Hepatocyte (in vitro differentiated cells): ENCODE measurements around the gene LLGL2. TPM values are rescaled to one million over a fixed set of nuclear protein-coding genes. Genes with fewer than 3 reads are reported as not detected.

ENCODE experiments used
- DNase-seq: peaks from one replicate; pipeline ENCODE4 v3.0.0-alpha.2; 2016; ENCODE audit warnings: low spot score
- H2AFZ ChIP-seq: fragments of 200-600 bp; sonication (generic); 2 replicates; pipeline ENCODE4 v1.6.0; 2016; ENCODE audit warnings: antibody characterized with exemption, mild to moderate bottlenecking
- H3K27ac ChIP-seq: fragments of 200-600 bp; sonication (generic); 2 replicates; pipeline ENCODE4 v1.5.1; 2016; ENCODE audit warnings: mild to moderate bottlenecking
- H3K27me3 ChIP-seq: fragments of 200-600 bp; sonication (generic); 2 replicates; pipeline ENCODE4 v1.6.1; 2016
- H3K36me3 ChIP-seq: fragments of 200-600 bp; sonication (generic); replicated peaks from 2 replicates; pipeline ENCODE4 v1.5.1; 2016; ENCODE audit warnings: low read depth; ENCODE audit not compliant: insufficient read depth
- H3K4me1 ChIP-seq: fragments of 200-600 bp; sonication (generic); 2 replicates; pipeline ENCODE4 v1.5.1; 2016; ENCODE audit warnings: mild to moderate bottlenecking, moderate library complexity; ENCODE audit not compliant: insufficient read depth
- H3K4me2 ChIP-seq: fragments of 200-600 bp; sonication (generic); 2 replicates; pipeline ENCODE4 v1.6.0; 2016
- H3K4me3 ChIP-seq: fragments of 200-600 bp; sonication (generic); 2 replicates; pipeline ENCODE4 v1.5.1; 2016; ENCODE audit warnings: mild to moderate bottlenecking
- H3K79me2 ChIP-seq: fragments of 200-600 bp; sonication (generic); 2 replicates; pipeline ENCODE4 v1.6.0; 2017; ENCODE audit warnings: mild to moderate bottlenecking
- H3K9me2 ChIP-seq: fragments of 200-600 bp; sonication (generic); replicated peaks from 2 replicates; pipeline ENCODE4 v1.6.0; 2017; ENCODE audit warnings: mild to moderate bottlenecking; ENCODE audit not compliant: insufficient read depth
- H3K9me3 ChIP-seq: fragments of 200-600 bp; sonication (generic); 2 replicates; pipeline ENCODE4 v1.5.1; 2016; ENCODE audit warnings: low read depth, mild to moderate bottlenecking
- H4K20me1 ChIP-seq: fragments of 200-600 bp; sonication (generic); 2 replicates; pipeline ENCODE4 v1.6.0; 2016; ENCODE audit warnings: mild to moderate bottlenecking; ENCODE audit not compliant: insufficient read depth, poor library complexity, severe bottlenecking
- EZH2 ChIP-seq: fragments of 200-600 bp; sonication (generic); IDR thresholded peaks from 2 replicates; pipeline ENCODE4 v1.6.1; 2016; ENCODE audit warnings: antibody characterized with exemption, mild to moderate bottlenecking, borderline replicate concordance
- EZH2phosphoT487 ChIP-seq: fragments of 200-600 bp; sonication (generic); IDR thresholded peaks from one replicate; pipeline ENCODE4 v1.6.1; 2018; ENCODE audit warnings: antibody characterized with exemption, mild to moderate bottlenecking, low read depth, moderate library complexity; ENCODE audit not compliant: unreplicated experiment, severe bottlenecking
- WGBS: methylation state at CpG from one replicate; pipeline ENCODE4 v1.1.6; 2016; ENCODE audit warnings: low lambda C conversion rate; ENCODE audit errors: missing lambda C conversion rate; 5-methylcytosine and 5-hydroxymethylcytosine counted together
- polyA plus RNA-seq: library from polyadenylated mRNA; unstranded; fragments of >200 nt; fragmentation: Nextera tagmentation; extraction: Ambion mirVana; gene quantifications from 2 replicates; pipeline ENCODE4 v1.2.1, GENCODE V29; 2016
- total RNA-seq: library from RNA; depleted of rRNA; stranded (reverse); fragments of >200 nt; gene quantifications from 2 replicates; pipeline ENCODE4 v1.2.3, GENCODE V29; 2014
- TF ChIP-seq, protein P1 (sequence below): fragments of 200-600 bp; sonication (generic); IDR thresholded peaks from 2 replicates; pipeline ENCODE4 v1.5.1; 2016; ENCODE audit warnings: antibody characterized with exemption, mild to moderate bottlenecking; ENCODE audit not compliant: poor library complexity

LLGL2 gene
- total and polyA plus RNA-seq, 2 experiments from 2014 or later, result 81.8 to 154 TPM

DNA sequence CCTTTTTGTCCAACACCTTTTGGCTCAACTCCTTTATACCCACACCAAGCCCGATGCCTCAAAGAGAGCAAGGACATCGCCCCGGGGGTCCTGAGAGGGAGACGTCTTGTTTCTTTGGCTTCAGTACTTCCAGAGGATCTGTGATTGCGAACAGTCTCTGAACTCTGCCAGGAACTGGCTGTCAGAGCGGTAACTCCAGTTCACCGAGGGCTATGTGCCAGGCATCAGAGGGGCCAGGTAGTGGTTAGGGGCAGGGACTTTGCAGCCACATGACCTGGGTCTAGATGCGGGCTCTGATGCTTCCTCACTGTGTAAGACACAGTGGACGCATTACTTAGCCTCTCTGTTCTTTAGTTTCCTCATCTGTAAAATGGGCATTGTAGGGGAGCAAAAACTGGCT, 21.6 kb downstream of the LLGL2 start:
- H4K20me1 ChIP-seq, result no peaks in the 10 kb centered on the region
- H3K36me3 ChIP-seq, result no peaks in the 10 kb centered on the region
- TF ChIP-seq, protein P1, sequence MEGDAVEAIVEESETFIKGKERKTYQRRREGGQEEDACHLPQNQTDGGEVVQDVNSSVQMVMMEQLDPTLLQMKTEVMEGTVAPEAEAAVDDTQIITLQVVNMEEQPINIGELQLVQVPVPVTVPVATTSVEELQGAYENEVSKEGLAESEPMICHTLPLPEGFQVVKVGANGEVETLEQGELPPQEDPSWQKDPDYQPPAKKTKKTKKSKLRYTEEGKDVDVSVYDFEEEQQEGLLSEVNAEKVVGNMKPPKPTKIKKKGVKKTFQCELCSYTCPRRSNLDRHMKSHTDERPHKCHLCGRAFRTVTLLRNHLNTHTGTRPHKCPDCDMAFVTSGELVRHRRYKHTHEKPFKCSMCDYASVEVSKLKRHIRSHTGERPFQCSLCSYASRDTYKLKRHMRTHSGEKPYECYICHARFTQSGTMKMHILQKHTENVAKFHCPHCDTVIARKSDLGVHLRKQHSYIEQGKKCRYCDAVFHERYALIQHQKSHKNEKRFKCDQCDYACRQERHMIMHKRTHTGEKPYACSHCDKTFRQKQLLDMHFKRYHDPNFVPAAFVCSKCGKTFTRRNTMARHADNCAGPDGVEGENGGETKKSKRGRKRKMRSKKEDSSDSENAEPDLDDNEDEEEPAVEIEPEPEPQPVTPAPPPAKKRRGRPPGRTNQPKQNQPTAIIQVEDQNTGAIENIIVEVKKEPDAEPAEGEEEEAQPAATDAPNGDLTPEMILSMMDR, result no peak
- TF ChIP-seq EZH2phosphoT487, result no peak
- no peak for TF ChIP-seq EZH2
- peaks cover 48% of the 10 kb centered on the region for H3K4me1 ChIP-seq
- no peak overlapping the region for H3K4me2 ChIP-seq
- 92% methylated on average over 9 of the region's 9 CpGs for WGBS
- no peaks in the 10 kb centered on the region for H3K9me3 ChIP-seq
- H3K9me2 ChIP-seq, result no peaks in the 10 kb centered on the region
- H3K27ac ChIP-seq, result peak overlapping the region; percentile 23
- no peaks in the 10 kb centered on the region for H3K27me3 ChIP-seq
- H3K4me3 ChIP-seq, result no peak overlapping the region
- no peak overlapping the region for H2AFZ ChIP-seq
- DNase-seq, result no peak
- H3K79me2 ChIP-seq, result peaks cover 44% of the 10 kb centered on the region

DNA sequence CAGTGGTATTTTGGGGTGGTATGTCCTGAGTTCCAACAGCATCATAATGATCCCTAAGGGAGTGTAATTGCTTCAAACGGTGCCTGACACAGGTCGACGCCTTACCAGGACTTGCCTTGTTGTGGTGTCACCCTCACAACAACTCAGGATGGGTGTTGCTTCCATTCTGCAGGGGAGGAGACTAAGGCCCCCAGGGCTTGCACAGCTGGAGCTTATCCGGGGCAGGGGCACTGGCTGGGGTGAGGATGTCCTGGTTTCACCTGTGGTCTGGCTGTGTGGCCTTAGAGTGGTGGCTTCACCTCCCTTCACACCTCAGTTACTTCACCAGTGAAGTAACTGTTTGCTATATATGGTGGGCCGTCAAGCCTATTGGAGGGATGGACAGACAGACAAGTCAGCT, 23.3 kb downstream of the LLGL2 start:
- Histone ChIP-seq H2AFZ (no peak overlapping the region), H4K20me1 (no peaks in the 10 kb centered on the region), H3K9me2 (no peaks in the 10 kb centered on the region), H3K9me3 (no peaks in the 10 kb centered on the region), H3K4me1 (peaks cover 48% of the 10 kb centered on the region), H3K79me2 (peaks cover 39% of the 10 kb centered on the region), H3K27me3 (no peaks in the 10 kb centered on the region), H3K4me2 (peak overlapping the region; percentile 68), H3K27ac (peak overlapping the region; percentile 100), H3K4me3 (no peak overlapping the region), H3K36me3 (no peaks in the 10 kb centered on the region)
- no peak for DNase-seq
- 76% methylated on average over 5 of the region's 5 CpGs for whole genome bisulfite sequencing
- TF ChIP-seq, protein P1, result no peak
- no peak for TF ChIP-seq EZH2
- TF ChIP-seq EZH2phosphoT487, result no peak

DNA sequence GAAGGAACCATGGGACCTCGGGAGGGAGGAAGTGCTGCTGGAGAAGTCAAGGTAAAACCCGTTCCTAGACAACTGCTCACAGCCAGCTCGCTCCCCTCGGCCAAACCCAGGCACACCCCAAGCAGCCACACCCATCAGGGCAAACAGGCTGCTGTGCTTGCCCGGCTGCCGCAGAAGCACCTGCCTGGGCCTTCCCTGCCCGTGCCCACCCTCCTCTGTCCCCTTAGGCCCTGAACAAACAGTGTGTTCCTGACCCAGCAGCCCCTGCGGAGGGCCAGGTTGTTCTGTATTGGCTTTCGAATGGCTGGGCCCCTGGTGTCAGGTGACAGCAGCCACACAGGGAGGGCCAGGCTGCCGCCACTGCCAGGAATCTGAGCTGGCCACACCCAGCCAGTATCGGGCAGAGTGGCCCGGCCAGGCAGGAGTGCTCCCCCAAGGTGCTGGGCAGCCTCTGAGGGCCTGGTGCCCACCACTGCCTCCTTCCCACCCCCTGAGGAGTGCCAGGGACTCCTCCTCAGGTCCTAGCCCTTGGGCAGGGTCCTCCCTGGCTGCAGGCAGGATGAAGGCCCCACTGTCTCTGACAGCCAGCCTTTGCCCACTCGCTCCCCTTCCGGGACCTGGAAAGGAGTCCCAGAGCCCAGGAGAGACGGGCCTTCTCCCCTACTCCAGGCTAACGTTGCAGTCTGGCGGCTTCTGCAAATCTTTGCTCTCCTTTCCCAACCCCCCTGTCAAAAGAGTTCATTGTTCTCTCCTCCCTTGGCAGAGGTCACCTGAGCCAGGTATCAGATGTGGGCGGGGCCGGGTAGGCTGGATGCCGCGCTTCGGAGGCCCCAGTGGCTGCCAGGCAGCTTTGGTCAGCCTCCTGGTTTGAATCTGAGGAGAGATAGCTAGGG, 24.0 kb downstream of the LLGL2 start:
- Histone ChIP-seq H3K4me3 (no peak overlapping the region), H3K27me3 (no peaks in the 10 kb centered on the region), H3K9me3 (no peaks in the 10 kb centered on the region), H3K36me3 (no peaks in the 10 kb centered on the region), H2AFZ (no peak overlapping the region), H3K27ac (peak overlapping the region; percentile 100), H3K4me1 (peaks cover 48% of the 10 kb centered on the region), H3K4me2 (peak overlapping the region; percentile 68), H3K9me2 (no peaks in the 10 kb centered on the region), H4K20me1 (no peaks in the 10 kb centered on the region), H3K79me2 (peaks cover 39% of the 10 kb centered on the region)
- peak; percentile 90 for DNase-seq
- TF ChIP-seq, protein P1, result no peak
- TF ChIP-seq EZH2phosphoT487 (no peak), EZH2 (no peak)
- 37% methylated on average over 22 of the region's 22 CpGs for WGBS
